ENCODE measurements around the gene KCNH4. TPM values are rescaled to one million over a fixed set of nuclear protein-coding genes. Genes with fewer than 3 reads are reported as not detected.

The KCNH4 gene
- polyA plus RNA-seq, 4 donors: 0.04 to 0.06 (median 0.04) TPM

Other genes starting within 250 kb of the KCNH4 start
- gene CNP, start 214.3 kb downstream of the KCNH4 start, polyA plus RNA-seq (ENCODE audit: insufficient read length in 4 of 4): 10 to 100 TPM; 55.9 to 72.1 (median 60.9) TPM
- gene DNAJC7, start 163.7 kb downstream of the KCNH4 start, polyA plus RNA-seq (ENCODE audit: insufficient read length in 4 of 4): 100 to 1,000 TPM in 3 of 4 donors, 10 to 100 TPM in 1; 97.1 to 168 (median 148) TPM
- gene NKIRAS2, start 161.1 kb downstream of the KCNH4 start, polyA plus RNA-seq (ENCODE audit: insufficient read length in 4 of 4): 10 to 100 TPM; 39.3 to 52.2 (median 48.7) TPM
- 1 to 10 TPM; 3.1 to 6.0 (median 3.3) TPM for gene C17orf113, start 130.5 kb downstream of the KCNH4 start, polyA plus RNA-seq (ENCODE audit: insufficient read length in 4 of 4)
- gene ZNF385C, start 82.7 kb downstream of the KCNH4 start, polyA plus RNA-seq (ENCODE audit: insufficient read length in 4 of 4): 1 to 10 TPM; 5.1 to 9.3 (median 6.2) TPM
- 10 to 100 TPM in 1 of 4 donors, 1 to 10 TPM in 3; 7.7 to 12.0 (median 8.4) TPM for gene DHX58, start 68.4 kb downstream of the KCNH4 start, polyA plus RNA-seq (ENCODE audit: insufficient read length in 4 of 4)
- 10 to 100 TPM; 42.1 to 88.4 (median 57.0) TPM for gene KAT2A, start 59.8 kb downstream of the KCNH4 start, polyA plus RNA-seq (ENCODE audit: insufficient read length in 4 of 4)
- gene HSPB9, start 58.3 kb downstream of the KCNH4 start, polyA plus RNA-seq (ENCODE audit: insufficient read length in 4 of 4): under 1 TPM in 3 of 4 donors, not detected in 1; 0.16 to 0.27 (median 0.23) TPM
- gene RAB5C, start 26.2 kb downstream of the KCNH4 start, polyA plus RNA-seq (ENCODE audit: insufficient read length in 4 of 4): 100 to 1,000 TPM; 105 to 150 (median 127) TPM
- gene HCRT, start 4.3 kb upstream of the KCNH4 start, polyA plus RNA-seq (ENCODE audit: insufficient read length in 4 of 4): not detected
- 10 to 100 TPM in 3 of 4 donors, 1 to 10 TPM in 1; 7.6 to 22.3 (median 15.8) TPM for gene GHDC, start 13.4 kb upstream of the KCNH4 start, polyA plus RNA-seq (ENCODE audit: insufficient read length in 4 of 4)
- gene STAT5B, start 95.2 kb upstream of the KCNH4 start, polyA plus RNA-seq (ENCODE audit: insufficient read length in 4 of 4): 10 to 100 TPM; 37.1 to 57.3 (median 43.8) TPM
- 10 to 100 TPM in 1 of 4 donors, 1 to 10 TPM in 3; 5.4 to 15.3 (median 7.0) TPM for gene STAT5A, start 107.4 kb upstream of the KCNH4 start, polyA plus RNA-seq (ENCODE audit: insufficient read length in 4 of 4)
- 10 to 100 TPM; 59.7 to 70.3 (median 64.9) TPM for gene STAT3, start 207.3 kb upstream of the KCNH4 start, polyA plus RNA-seq (ENCODE audit: insufficient read length in 4 of 4)
- 100 to 1,000 TPM in 1 of 4 donors, 10 to 100 TPM in 3; 61.8 to 275 (median 71.3) TPM for gene CAVIN1, start 242.1 kb upstream of the KCNH4 start, polyA plus RNA-seq (ENCODE audit: insufficient read length in 4 of 4)